GM12878 (cell line): ENCODE results near the gene CFAP299. TPM values are rescaled to one million over a fixed set of nuclear protein-coding genes. Genes with fewer than 3 reads are reported as not detected.

Experiments used
- ATAC-seq: fragments of 200-7000 bp; cut with Tn5 transposase; 3 replicates; pipeline ENCODE4 v1.9.1; 2020; ENCODE audit warnings: mild to moderate bottlenecking, moderate library complexity
- BruUV-seq: library from RNA; stranded (reverse); fragments of 400-500 nt; replicated peaks from 2 replicates; lab custom pipeline; 2021; lab: Mats Ljungman, UMichigan
- CTCF ChIA-PET: fragments of 300-600 bp; sonication (Branson Sonifier 250); formaldehyde crosslinking; extraction: SDS; loops from one replicate; lab custom pipeline; 2021; ENCODE audit warnings: inconsistent platforms; lab: Yijun Ruan, JAX
- POLR2A ChIA-PET: fragments of 350-600 bp; formaldehyde crosslinking; extraction: SDS; loops from one replicate; lab custom pipeline; 2021; ENCODE audit warnings: inconsistent platforms; lab: Charles Lee
- RAD21 ChIA-PET: fragments of 300-600 bp; sonication (Branson Sonifier 250); formaldehyde crosslinking; loops from one replicate; lab custom pipeline; 2023; ENCODE audit warnings: antibody characterized with exemption; ENCODE audit not compliant: unreplicated experiment; lab: Charles Lee
- SMC1A ChIA-PET: fragments of 300-600 bp; sonication (Branson Sonifier 250); formaldehyde crosslinking; loops from one replicate; lab custom pipeline; 2023; ENCODE audit not compliant: unreplicated experiment, uncharacterized antibody; lab: Charles Lee
- DNase-seq: peaks from one replicate; pipeline ENCODE4 v3.0.0-alpha.2; 2011; ENCODE audit warnings: low read depth, low spot score
- FAIRE-seq: peaks from 3 replicates; lab custom pipeline; 2011; peaks lifted over from hg19 to GRCh38; lab: Jason Lieb, UNC
- H2AFZ ChIP-seq: 2 replicates; pipeline ENCODE4 v1.6.0; 2011; ENCODE audit warnings: low read depth, low read length, control low read depth; ENCODE audit not compliant: control insufficient read depth
- H3K27ac ChIP-seq: 2 replicates; pipeline ENCODE4 v1.5.1; 2011; ENCODE audit warnings: control low read depth; ENCODE audit not compliant: control insufficient read depth, insufficient read depth
- H3K27me3 ChIP-seq, 2 experiments: replicated peaks in 1 of 2; 2 replicates each; pipeline versions ENCODE4 v1.6.0 to v1.6.1; 2011; ENCODE audit warnings: low read length in 1 of 2; ENCODE audit not compliant: control insufficient read depth in 2 of 2, insufficient read depth in 2 of 2
- H3K36me3 ChIP-seq, 2 experiments: 2 replicates each; pipeline ENCODE4 v1.5.1; 2011; ENCODE audit warnings: low read length in 1 of 2; ENCODE audit not compliant: control insufficient read depth in 2 of 2, insufficient read depth in 2 of 2
- H3K4me1 ChIP-seq: 2 replicates; pipeline ENCODE4 v1.6.1; 2011; ENCODE audit warnings: mild to moderate bottlenecking, low read length, moderate library complexity, mixed read lengths; ENCODE audit not compliant: control insufficient read depth, insufficient read depth
- H3K4me2 ChIP-seq: 2 replicates; pipeline ENCODE4 v1.6.0; 2011; ENCODE audit warnings: control low read depth; ENCODE audit not compliant: control insufficient read depth, insufficient read depth
- H3K4me3 ChIP-seq: fragments of 200-600 bp; sonication (generic); 2 replicates; pipeline ENCODE4 v1.5.1; 2016
- H3K79me2 ChIP-seq: 2 replicates; pipeline ENCODE4 v1.6.0; 2011; ENCODE audit warnings: low read length; ENCODE audit not compliant: control insufficient read depth, insufficient read depth
- H3K9ac ChIP-seq: 2 replicates; pipeline ENCODE4 v1.8.0; 2011; ENCODE audit warnings: low read length, control low read depth, mixed read lengths; ENCODE audit not compliant: control insufficient read depth, insufficient read depth
- H3K9me3 ChIP-seq: replicated peaks from 3 replicates; pipeline ENCODE4 v1.5.1; 2011; ENCODE audit warnings: mild to moderate bottlenecking, low read length; ENCODE audit not compliant: control insufficient read depth, insufficient read depth
- H4K20me1 ChIP-seq: 2 replicates; pipeline ENCODE4 v1.6.0; 2011; ENCODE audit not compliant: control insufficient read depth, insufficient read depth
- NR2C1 ChIP-seq: fragments of 450-650 bp; IDR thresholded peaks from 2 replicates; pipeline ENCODE4 v1.6.1; 2017; ENCODE audit warnings: antibody characterized with exemption, mild to moderate bottlenecking, moderate library complexity
- RUNX3 ChIP-seq: IDR thresholded peaks from 2 replicates; pipeline ENCODE4 v1.6.1; 2012; ENCODE audit warnings: low read length, inconsistent platforms
- SMARCA5 ChIP-seq: fragments of 450-650 bp; IDR thresholded peaks from 2 replicates; pipeline ENCODE4 v1.6.1; 2017; ENCODE audit warnings: mild to moderate bottlenecking
- SP1 ChIP-seq: IDR thresholded peaks from one replicate; pipeline ENCODE4 v1.6.1; 2011; ENCODE audit warnings: low read depth, low read length
- SREBF1 ChIP-seq: IDR thresholded peaks from 2 replicates; pipeline ENCODE4 v1.6.1; 2012; ENCODE audit warnings: mild to moderate bottlenecking, low read length
- TARDBP ChIP-seq: IDR thresholded peaks from 2 replicates; pipeline ENCODE4 v1.6.1; 2016; ENCODE audit warnings: borderline replicate concordance
- in situ Hi-C: fragments of 300-500 bp; cut with MboI; formaldehyde crosslinking; loops from 9 replicates; pipeline ENCODE4 v1.14.3; 2018; ENCODE audit warnings: mixed read lengths
- intact Hi-C: fragments of 100-400 bp; cut with micrococcal nuclease; formaldehyde crosslinking; loops from one replicate; pipeline ENCODE4 v1.14.2; 2022; ENCODE audit not compliant: unreplicated experiment
- polyA plus RNA-seq, 11 experiments: library from polyadenylated mRNA; depleted of rRNA in 4 of 11; unstranded in 6 of 11; stranded (reverse) in 5 of 11; fragments of >200 nt; fragmentation: Nextera tagmentation in 4 of 11; fragmentation: Illumina TruSeq in 1 of 11; extraction: Ambion mirVana in 4 of 11; extraction: Trizol in 1 of 11; gene quantifications; 1 replicate in 1 of 11; 2 replicates in 10 of 11; pipeline versions ENCODE4 v1.2.1 to v1.2.3, GENCODE V29; 2011 to 2016; ENCODE audit warnings: inconsistent platforms in 2 of 11, missing spikeins in 2 of 11, low read depth in 1 of 11
- total RNA-seq, 4 experiments: library from RNA; depleted of rRNA in 3 of 4; stranded (reverse); fragments of >200 nt in 3 of 4; fragmentation: Illumina TruSeq in 1 of 4; extraction: Trizol in 1 of 4; gene quantifications; 2 replicates each; pipeline versions ENCODE4 v1.2.1 to v1.2.3, GENCODE V29; 2013 to 2021
- TF ChIP-seq, protein P1 (sequence below): fragments of 450-650 bp; IDR thresholded peaks from 2 replicates; pipeline ENCODE4 v1.6.1; 2016; ENCODE audit warnings: mild to moderate bottlenecking, moderate library complexity, borderline replicate concordance
- TF ChIP-seq, protein P2 (sequence below): IDR thresholded peaks from 2 replicates; pipeline ENCODE4 v1.6.1; 2011; ENCODE audit warnings: borderline replicate concordance, low read depth, mild to moderate bottlenecking, moderate library complexity, low read length; ENCODE audit not compliant: insufficient read depth, poor library complexity, severe bottlenecking

Gene CFAP299
- total and polyA plus RNA-seq, 10 of the 15 experiments (the other 5 are each of a cell fraction or from before 2014, with no cell fraction given), result 0.06 to 0.34 TPM; not detected in 8

DNA sequence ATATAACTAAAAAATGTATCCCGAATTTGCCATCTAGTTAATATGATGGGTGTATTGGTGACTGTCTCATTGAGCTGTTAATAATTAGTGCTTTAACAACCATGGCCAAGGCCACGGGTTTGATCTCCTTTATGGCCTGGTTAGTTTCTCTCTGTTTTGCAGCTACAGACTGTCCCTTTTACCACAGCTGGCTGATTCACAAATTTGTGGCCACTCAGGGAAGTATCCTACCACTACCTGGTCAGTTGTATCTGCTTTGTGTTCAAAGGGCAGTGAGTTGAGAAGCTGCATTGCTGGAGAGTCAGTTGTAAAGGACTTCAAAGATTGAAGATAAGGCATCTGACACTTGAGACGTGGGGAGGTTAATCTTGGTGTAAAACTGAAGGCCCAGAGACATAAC, 475.9 kb downstream of the CFAP299 start (continued):
- TF ChIP-seq SMARCA5 (no peak), SREBF1 (no peak), SP1 (no peak), NR2C1 (no peak), RUNX3 (no peak)
- TF ChIP-seq, protein P1, sequence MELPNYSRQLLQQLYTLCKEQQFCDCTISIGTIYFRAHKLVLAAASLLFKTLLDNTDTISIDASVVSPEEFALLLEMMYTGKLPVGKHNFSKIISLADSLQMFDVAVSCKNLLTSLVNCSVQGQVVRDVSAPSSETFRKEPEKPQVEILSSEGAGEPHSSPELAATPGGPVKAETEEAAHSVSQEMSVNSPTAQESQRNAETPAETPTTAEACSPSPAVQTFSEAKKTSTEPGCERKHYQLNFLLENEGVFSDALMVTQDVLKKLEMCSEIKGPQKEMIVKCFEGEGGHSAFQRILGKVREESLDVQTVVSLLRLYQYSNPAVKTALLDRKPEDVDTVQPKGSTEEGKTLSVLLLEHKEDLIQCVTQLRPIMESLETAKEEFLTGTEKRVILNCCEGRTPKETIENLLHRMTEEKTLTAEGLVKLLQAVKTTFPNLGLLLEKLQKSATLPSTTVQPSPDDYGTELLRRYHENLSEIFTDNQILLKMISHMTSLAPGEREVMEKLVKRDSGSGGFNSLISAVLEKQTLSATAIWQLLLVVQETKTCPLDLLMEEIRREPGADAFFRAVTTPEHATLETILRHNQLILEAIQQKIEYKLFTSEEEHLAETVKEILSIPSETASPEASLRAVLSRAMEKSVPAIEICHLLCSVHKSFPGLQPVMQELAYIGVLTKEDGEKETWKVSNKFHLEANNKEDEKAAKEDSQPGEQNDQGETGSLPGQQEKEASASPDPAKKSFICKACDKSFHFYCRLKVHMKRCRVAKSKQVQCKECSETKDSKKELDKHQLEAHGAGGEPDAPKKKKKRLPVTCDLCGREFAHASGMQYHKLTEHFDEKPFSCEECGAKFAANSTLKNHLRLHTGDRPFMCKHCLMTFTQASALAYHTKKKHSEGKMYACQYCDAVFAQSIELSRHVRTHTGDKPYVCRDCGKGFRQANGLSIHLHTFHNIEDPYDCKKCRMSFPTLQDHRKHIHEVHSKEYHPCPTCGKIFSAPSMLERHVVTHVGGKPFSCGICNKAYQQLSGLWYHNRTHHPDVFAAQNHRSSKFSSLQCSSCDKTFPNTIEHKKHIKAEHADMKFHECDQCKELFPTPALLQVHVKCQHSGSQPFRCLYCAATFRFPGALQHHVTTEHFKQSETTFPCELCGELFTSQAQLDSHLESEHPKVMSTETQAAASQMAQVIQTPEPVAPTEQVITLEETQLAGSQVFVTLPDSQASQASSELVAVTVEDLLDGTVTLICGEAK, result no peak

DNA sequence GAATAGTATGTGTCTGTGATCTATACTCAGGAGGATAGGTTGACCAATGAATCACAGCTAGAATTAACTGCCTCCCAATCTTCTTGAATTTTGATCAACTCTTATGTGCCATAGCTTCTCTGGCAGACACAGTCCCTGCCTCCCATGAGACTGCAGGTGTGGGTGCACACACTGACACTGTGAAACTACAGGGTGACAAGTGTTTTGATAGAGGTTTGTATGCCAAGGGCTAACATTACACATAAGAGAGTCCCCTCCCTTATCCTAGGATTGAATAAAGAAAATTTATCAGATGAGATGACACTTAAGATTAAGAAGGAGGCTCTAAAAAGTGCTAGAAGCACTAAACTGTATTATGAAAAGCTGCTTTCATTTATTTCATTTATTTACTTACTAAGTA, 476.6 kb downstream of the CFAP299 start:
- ATAC-seq (peak; percentile 42; the same call in 2 of the 3 replicates), FAIRE-seq (no peak), DNase-seq (no peak)
- Histone ChIP-seq H3K4me3 (no peak overlapping the region), H4K20me1 (no peaks in the 10 kb centered on the region), H3K27me3 (no peaks in the 10 kb centered on the region), H3K36me3 (no peaks in the 10 kb centered on the region), H3K9me3 (no peaks in the 10 kb centered on the region), H3K4me2 (no peak overlapping the region), H3K79me2 (no peaks in the 10 kb centered on the region), H3K4me1 (no peaks in the 10 kb centered on the region), H2AFZ (no peak overlapping the region), H3K27ac (no peak overlapping the region), H3K9ac (no peak overlapping the region)
- in situ Hi-C loops, result no loop called here
- ChIA-PET RAD21 (interaction anchor here (0.5 to 0.9 kb wide), 2 partner anchors 57 to 228 kb away, joined by 3 to 4 read pairs; no protein-coding TSS in a partner anchor), SMC1A (interaction anchor here (0.9 to 1.5 kb wide), 7 partner anchors 9 to 199 kb away, joined by 3 to 5 read pairs (median 3); no protein-coding TSS in a partner anchor), CTCF (interaction anchor here (1.0 to 1.8 kb wide), 3 partner anchors 11 to 20 kb away, joined by 3 to 4 read pairs (median 3); no protein-coding TSS in a partner anchor), POLR2A (no interaction called here)
- intact Hi-C loops, result no loop called here
- no TSS peak for BruUV-seq
- TF ChIP-seq TARDBP, result no peak
- TF ChIP-seq, protein P2, sequence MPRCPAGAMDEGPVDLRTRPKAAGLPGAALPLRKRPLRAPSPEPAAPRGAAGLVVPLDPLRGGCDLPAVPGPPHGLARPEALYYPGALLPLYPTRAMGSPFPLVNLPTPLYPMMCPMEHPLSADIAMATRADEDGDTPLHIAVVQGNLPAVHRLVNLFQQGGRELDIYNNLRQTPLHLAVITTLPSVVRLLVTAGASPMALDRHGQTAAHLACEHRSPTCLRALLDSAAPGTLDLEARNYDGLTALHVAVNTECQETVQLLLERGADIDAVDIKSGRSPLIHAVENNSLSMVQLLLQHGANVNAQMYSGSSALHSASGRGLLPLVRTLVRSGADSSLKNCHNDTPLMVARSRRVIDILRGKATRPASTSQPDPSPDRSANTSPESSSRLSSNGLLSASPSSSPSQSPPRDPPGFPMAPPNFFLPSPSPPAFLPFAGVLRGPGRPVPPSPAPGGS, result no peak
